ENCODE results near the gene FMN1. TPM values are rescaled to one million over a fixed set of nuclear protein-coding genes. Genes with fewer than 3 reads are reported as not detected.

Gene FMN1
- total RNA-seq, 4 donors from 2014 or later = 5.1 to 13.3 (median 9.0) TPM

DNA sequence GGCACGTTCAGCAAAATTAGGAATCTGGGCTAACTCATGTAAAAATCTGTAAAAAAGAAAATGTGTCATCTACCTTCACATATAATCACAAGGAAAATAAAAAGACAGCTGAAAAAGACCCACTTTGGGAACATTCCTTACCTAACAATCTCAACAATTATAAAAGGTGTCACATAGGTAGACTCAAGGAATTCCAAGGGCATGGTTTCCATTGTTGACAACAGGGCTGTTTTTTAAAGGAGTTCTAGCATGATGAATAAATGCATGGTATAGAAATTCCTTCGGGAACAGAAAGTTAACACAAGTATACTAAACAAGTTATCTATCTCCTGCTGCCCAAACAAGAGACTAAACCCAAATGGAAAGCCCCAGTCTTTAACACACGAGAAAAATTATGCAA lies 292.5 kb downstream of the FMN1 start:
- H3K27me3 ChIP-seq = no peaks in the 10 kb centered on the region
- no peaks in the 10 kb centered on the region for H3K9me3 ChIP-seq
- H3K4me3 ChIP-seq = no peak overlapping the region
- no peak overlapping the region for H3K27ac ChIP-seq
- no peaks in the 10 kb centered on the region for H3K36me3 ChIP-seq
- no peak for ATAC-seq
- 72 to 92% methylated on average over 3 of the region's 3 CpGs for WGBS, 2 donors (ENCODE audit: low coverage in 1 of 2)
- no peaks in the 10 kb centered on the region for H3K4me1 ChIP-seq
- no peak for TF ChIP-seq EP300 (IDR thresholded peaks at IDR 0.05)
- TF ChIP-seq, protein P1, sequence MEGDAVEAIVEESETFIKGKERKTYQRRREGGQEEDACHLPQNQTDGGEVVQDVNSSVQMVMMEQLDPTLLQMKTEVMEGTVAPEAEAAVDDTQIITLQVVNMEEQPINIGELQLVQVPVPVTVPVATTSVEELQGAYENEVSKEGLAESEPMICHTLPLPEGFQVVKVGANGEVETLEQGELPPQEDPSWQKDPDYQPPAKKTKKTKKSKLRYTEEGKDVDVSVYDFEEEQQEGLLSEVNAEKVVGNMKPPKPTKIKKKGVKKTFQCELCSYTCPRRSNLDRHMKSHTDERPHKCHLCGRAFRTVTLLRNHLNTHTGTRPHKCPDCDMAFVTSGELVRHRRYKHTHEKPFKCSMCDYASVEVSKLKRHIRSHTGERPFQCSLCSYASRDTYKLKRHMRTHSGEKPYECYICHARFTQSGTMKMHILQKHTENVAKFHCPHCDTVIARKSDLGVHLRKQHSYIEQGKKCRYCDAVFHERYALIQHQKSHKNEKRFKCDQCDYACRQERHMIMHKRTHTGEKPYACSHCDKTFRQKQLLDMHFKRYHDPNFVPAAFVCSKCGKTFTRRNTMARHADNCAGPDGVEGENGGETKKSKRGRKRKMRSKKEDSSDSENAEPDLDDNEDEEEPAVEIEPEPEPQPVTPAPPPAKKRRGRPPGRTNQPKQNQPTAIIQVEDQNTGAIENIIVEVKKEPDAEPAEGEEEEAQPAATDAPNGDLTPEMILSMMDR (IDR thresholded peaks at IDR 0.05) = no peak
- TF ChIP-seq POLR2AphosphoS5 (IDR thresholded peaks at IDR 0.05) = no peak
- no peak for TF ChIP-seq POLR2A (IDR thresholded peaks at IDR 0.05)

DNA sequence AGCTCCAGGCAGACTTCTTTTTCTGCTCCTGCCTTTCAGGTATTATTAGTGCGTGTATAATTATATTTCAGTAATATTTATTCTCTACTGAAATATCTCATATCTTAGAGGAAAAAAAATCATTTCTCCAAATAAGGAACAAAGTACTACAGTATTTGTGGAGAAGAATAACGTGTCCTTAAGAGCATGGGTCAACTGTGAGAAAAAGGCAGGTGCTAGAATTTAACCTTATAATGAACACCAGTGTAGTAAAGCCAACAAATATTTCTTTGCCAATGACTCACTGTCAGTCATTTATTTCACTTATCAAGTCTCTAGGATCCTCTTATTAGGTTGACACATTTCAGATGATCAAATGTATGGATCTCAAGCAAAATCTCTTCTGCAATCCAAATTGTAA lies 293.3 kb downstream of the FMN1 start:
- no peak overlapping the region for H3K27ac ChIP-seq
- no peaks in the 10 kb centered on the region for H3K9me3 ChIP-seq
- H3K4me3 ChIP-seq = no peak overlapping the region
- no peaks in the 10 kb centered on the region for H3K4me1 ChIP-seq
- no peaks in the 10 kb centered on the region for H3K36me3 ChIP-seq
- ATAC-seq = no peak
- TF ChIP-seq, protein P1 (IDR thresholded peaks at IDR 0.05) = no peak
- no peak for TF ChIP-seq POLR2AphosphoS5 (IDR thresholded peaks at IDR 0.05)
- TF ChIP-seq EP300 (IDR thresholded peaks at IDR 0.05) = no peak
- no peak for TF ChIP-seq POLR2A (IDR thresholded peaks at IDR 0.05)
- 78 to 80% methylated on average over 1 to 2 of the region's 2 CpGs for WGBS, 2 donors (ENCODE audit: low coverage in 1 of 2)
- H3K27me3 ChIP-seq = no peaks in the 10 kb centered on the region

DNA sequence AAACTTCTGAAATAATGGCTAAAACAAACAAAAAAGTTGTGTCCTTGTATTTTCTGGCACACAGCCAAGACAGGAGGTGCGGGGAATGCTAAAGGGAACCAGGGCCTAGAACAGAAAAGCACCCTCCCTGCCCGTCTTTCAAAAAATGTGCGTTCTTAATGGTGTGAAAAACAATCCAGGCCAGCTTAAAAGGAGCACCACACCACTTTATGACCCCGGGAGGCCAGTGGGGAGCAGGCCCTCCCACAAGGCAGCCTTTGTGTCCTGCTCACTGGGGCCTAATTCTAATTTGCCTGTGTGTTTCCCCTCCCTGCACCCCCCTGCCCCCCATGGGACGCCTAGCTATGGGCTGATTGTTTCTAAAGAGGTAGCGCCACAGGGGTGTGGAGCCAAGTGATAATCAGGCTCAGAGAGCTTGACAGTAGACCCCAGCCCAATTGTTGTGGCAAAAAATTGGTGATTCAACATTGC lies 295.4 kb downstream of the FMN1 start:
- 53 to 77% methylated on average over 5 to 6 of the region's 6 CpGs for WGBS, 2 donors (ENCODE audit: low coverage in 1 of 2)
- Histone ChIP-seq H3K4me3 (no peak overlapping the region), H3K36me3 (no peaks in the 10 kb centered on the region), H3K27ac (no peak overlapping the region), H3K27me3 (no peaks in the 10 kb centered on the region), H3K9me3 (no peaks in the 10 kb centered on the region), H3K4me1 (no peaks in the 10 kb centered on the region)
- ATAC-seq = no peak
- TF ChIP-seq POLR2A (IDR thresholded peaks at IDR 0.05) = no peak
- TF ChIP-seq POLR2AphosphoS5 (IDR thresholded peaks at IDR 0.05) = no peak
- no peak for TF ChIP-seq EP300 (IDR thresholded peaks at IDR 0.05)
- TF ChIP-seq, protein P1 (IDR thresholded peaks at IDR 0.05) = no peak

DNA sequence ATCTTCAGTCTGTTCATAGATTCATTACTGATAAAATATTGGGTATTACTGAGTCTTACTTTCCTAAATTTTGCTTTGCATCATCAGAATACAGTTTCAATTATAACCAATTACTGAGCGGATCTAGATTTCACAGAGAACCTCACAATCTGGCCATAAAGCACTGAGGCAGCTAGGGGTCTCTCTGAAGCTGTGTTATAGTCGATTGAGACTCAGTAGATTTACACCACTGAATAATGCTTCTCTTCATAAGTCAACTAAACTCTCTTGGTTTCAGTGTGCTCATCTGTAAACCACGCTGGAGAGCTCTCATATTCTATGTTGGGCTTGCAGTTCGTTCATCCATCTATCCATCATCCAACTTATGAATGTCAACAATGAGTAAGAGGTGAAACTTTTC lies 296.1 kb downstream of the FMN1 start:
- Histone ChIP-seq H3K4me1 (no peaks in the 10 kb centered on the region), H3K36me3 (no peaks in the 10 kb centered on the region), H3K9me3 (no peaks in the 10 kb centered on the region), H3K27me3 (no peaks in the 10 kb centered on the region), H3K4me3 (no peak overlapping the region), H3K27ac (no peak overlapping the region)
- TF ChIP-seq POLR2A (IDR thresholded peaks at IDR 0.05) = no peak
- TF ChIP-seq, protein P1 (IDR thresholded peaks at IDR 0.05) = no peak
- TF ChIP-seq EP300 (IDR thresholded peaks at IDR 0.05) = no peak
- TF ChIP-seq POLR2AphosphoS5 (IDR thresholded peaks at IDR 0.05) = no peak
- 79 to 91% methylated on average over 4 of the region's 4 CpGs for WGBS, 2 donors (ENCODE audit: low coverage in 1 of 2)
- no peak for ATAC-seq

DNA sequence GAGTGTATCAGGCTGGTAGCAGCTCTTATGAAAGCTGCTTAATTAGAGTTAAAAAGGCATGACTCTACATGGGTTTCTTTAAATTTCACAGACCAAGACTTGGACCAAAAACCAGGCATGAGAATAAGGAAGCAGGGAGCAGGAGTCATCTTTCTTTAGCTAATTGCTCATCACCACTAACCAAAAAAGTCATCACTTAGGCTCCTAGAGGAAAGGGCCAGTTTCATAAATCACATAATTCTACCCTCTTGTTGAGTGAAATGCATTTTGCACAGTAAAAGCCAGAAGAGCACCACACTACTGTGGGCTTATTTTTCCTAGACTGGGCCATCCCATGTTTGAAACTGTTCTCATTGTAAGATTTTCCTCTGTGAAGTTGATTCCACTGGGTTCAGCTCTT lies 301.1 kb downstream of the FMN1 start:
- no peak overlapping the region for H3K27ac ChIP-seq
- no peaks in the 10 kb centered on the region for H3K27me3 ChIP-seq
- peaks cover 0 to 13% (median 2%) of the 10 kb centered on the region in 3 donors for H3K4me1 ChIP-seq
- no peak overlapping the region for H3K4me3 ChIP-seq
- no peak for TF ChIP-seq POLR2A (IDR thresholded peaks at IDR 0.05)
- TF ChIP-seq EP300 (IDR thresholded peaks at IDR 0.05) = no peak
- TF ChIP-seq, protein P1 (IDR thresholded peaks at IDR 0.05) = no peak
- no peak for TF ChIP-seq POLR2AphosphoS5 (IDR thresholded peaks at IDR 0.05)
- no peaks in the 10 kb centered on the region for H3K36me3 ChIP-seq
- ATAC-seq = no peak
- peaks cover 0 to 4% (median 0%) of the 10 kb centered on the region in 3 donors for H3K9me3 ChIP-seq
